HEK293 (cell line): ENCODE data around the gene PTP4A2.

Experiments
- CTCF ChIA-PET: fragments of 350-600 bp; formaldehyde crosslinking; extraction: SDS; loops from one replicate; lab custom pipeline; 2021; ENCODE audit warnings: antibody characterized with exemption; lab: Yijun Ruan, JAX
- POLR2A ChIA-PET: fragments of 300-600 bp; formaldehyde crosslinking; extraction: SDS; loops from one replicate; lab custom pipeline; 2020; ENCODE audit warnings: antibody characterized with exemption, inconsistent platforms; lab: Yijun Ruan, JAX
- H3K27ac ChIP-seq: fragments of 200-500 bp; sonication (Bioruptor generic); 2 replicates; pipeline ENCODE4 v1.5.1; 2014; ENCODE audit warnings: low read depth, low read length, control low read depth, inconsistent platforms; ENCODE audit errors: extremely low read depth
- H3K36me3 ChIP-seq, 2 experiments: fragments of 200-500 bp in 1 of 2; sonication (Bioruptor generic) in 1 of 2; 1 replicate in 1 of 2; 2 replicates in 1 of 2; pipeline ENCODE4 v1.5.1; 2014 to 2017; ENCODE audit warnings: inconsistent platforms in 2 of 2, low read length in 2 of 2; ENCODE audit not compliant: control insufficient read depth in 2 of 2, insufficient read depth in 1 of 2
- H3K4me1 ChIP-seq: fragments of 200-500 bp; sonication (Bioruptor generic); 2 replicates; pipeline ENCODE4 v1.5.1; 2014; ENCODE audit warnings: mild to moderate bottlenecking, low read length, inconsistent platforms; ENCODE audit not compliant: control insufficient read depth, insufficient read depth
- H3K4me3 ChIP-seq: 2 replicates; pipeline ENCODE4 v1.5.1; 2011; ENCODE audit warnings: low read depth, mild to moderate bottlenecking, control low read depth, low read length, moderate library complexity
- H3K9me3 ChIP-seq: fragments of 200-500 bp; sonication (Bioruptor generic); 2 replicates; pipeline ENCODE4 v1.5.1; 2014; ENCODE audit warnings: low read depth, low read length, inconsistent platforms; ENCODE audit not compliant: control insufficient read depth, insufficient read depth
- KLF8 ChIP-seq: fragments of 450-650 bp; formaldehyde crosslinking; IDR thresholded peaks from 2 replicates; pipeline ENCODE4 v1.5.1; 2016; ENCODE audit warnings: missing biosample characterization, missing genetic modification characterization
- PRDM1 ChIP-seq: fragments of 450-650 bp; formaldehyde crosslinking; IDR thresholded peaks from 2 replicates; pipeline ENCODE4; 2016; ENCODE audit warnings: missing biosample characterization, missing genetic modification characterization
- YY2 ChIP-seq: fragments of 450-650 bp; formaldehyde crosslinking; IDR thresholded peaks from 2 replicates; pipeline ENCODE4 v1.5.1; 2016; ENCODE audit warnings: missing biosample characterization, missing genetic modification characterization
- ZBTB48 ChIP-seq: fragments of 450-650 bp; formaldehyde crosslinking; IDR thresholded peaks from 2 replicates; pipeline ENCODE4 v1.5.1; 2016; ENCODE audit warnings: missing biosample characterization, missing genetic modification characterization
- ZFP41 ChIP-seq: fragments of 450-650 bp; formaldehyde crosslinking; IDR thresholded peaks from 2 replicates; pipeline ENCODE4 v1.5.1; 2016; ENCODE audit warnings: missing biosample characterization, missing genetic modification characterization, borderline replicate concordance
- ZNF155 ChIP-seq: fragments of 450-650 bp; formaldehyde crosslinking; IDR thresholded peaks from 2 replicates; pipeline ENCODE4 v1.5.1; 2016; ENCODE audit warnings: missing biosample characterization, missing genetic modification characterization
- ZNF157 ChIP-seq: fragments of 450-650 bp; formaldehyde crosslinking; IDR thresholded peaks from 2 replicates; pipeline ENCODE4 v1.5.1; 2016; ENCODE audit warnings: missing biosample characterization, missing genetic modification characterization
- ZNF24 ChIP-seq: fragments of 450-650 bp; formaldehyde crosslinking; IDR thresholded peaks from 2 replicates; pipeline ENCODE4 v1.5.1; 2016; ENCODE audit warnings: missing biosample characterization, missing genetic modification characterization
- ZNF274 ChIP-seq, 2 experiments: fragments of 200-500 bp in 1 of 2; fragments of 450-650 bp in 1 of 2; sonication (Bioruptor generic) in 1 of 2; formaldehyde crosslinking in 1 of 2; IDR thresholded peaks; 2 replicates each; pipeline versions ENCODE4 v1.5.1 to v1.6.1; 2014 to 2016; ENCODE audit warnings: borderline replicate concordance in 1 of 2, inconsistent platforms in 1 of 2, low read length in 1 of 2, missing biosample characterization in 1 of 2, missing genetic modification characterization in 1 of 2
- ZNF354C ChIP-seq: fragments of 450-650 bp; formaldehyde crosslinking; IDR thresholded peaks from 2 replicates; pipeline ENCODE4 v1.5.1; 2016; ENCODE audit warnings: missing biosample characterization, missing genetic modification characterization, low read depth, borderline replicate concordance
- ZNF48 ChIP-seq: fragments of 450-650 bp; formaldehyde crosslinking; IDR thresholded peaks from 2 replicates; pipeline ENCODE4 v1.5.1; 2016; ENCODE audit warnings: missing biosample characterization, missing genetic modification characterization
- ZNF785 ChIP-seq: fragments of 450-650 bp; formaldehyde crosslinking; IDR thresholded peaks from 2 replicates; pipeline ENCODE4 v1.5.1; 2016; ENCODE audit warnings: missing biosample characterization, missing genetic modification characterization
- TF ChIP-seq, protein P1 (sequence below): fragments of 450-650 bp; formaldehyde crosslinking; IDR thresholded peaks from 2 replicates; pipeline ENCODE4 v1.5.1; 2016; ENCODE audit warnings: missing biosample characterization, missing genetic modification characterization
- TF ChIP-seq, protein P2 (sequence below): fragments of 450-650 bp; formaldehyde crosslinking; IDR thresholded peaks from 2 replicates; pipeline ENCODE4 v1.5.1; 2017; ENCODE audit warnings: missing biosample characterization, missing genetic modification characterization
- TF ChIP-seq, protein P3 (sequence below): fragments of 450-650 bp; formaldehyde crosslinking; IDR thresholded peaks from 2 replicates; pipeline ENCODE4 v1.5.1; 2016; ENCODE audit warnings: missing biosample characterization, missing genetic modification characterization, borderline replicate concordance

PTP4A2 gene

DNA sequence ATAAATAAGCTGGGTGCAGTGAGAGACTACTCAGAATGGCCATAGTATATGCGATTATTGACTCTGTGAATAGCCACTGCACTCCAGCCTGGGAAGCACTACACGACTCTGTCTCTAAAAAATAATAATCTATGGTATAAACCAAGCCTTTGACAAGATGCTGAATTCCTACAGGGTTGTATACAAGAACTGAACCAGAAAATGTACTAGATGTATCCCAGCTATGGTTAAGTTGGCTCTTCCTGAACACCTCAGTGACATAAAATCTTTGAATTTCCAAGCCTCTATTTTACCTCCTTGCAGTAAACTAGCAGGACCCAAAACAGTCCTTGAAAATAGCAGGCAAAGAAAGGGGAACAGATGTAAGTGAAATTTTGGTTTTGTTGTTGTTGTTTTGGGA lies 32.5 kb downstream of the PTP4A2 start:
- POLR2A ChIA-PET, result no interaction called here
- Histone ChIP-seq H3K36me3 (peaks cover 0 to 55% of the 10 kb centered on the region in 2 experiments), H3K27ac (no peak overlapping the region), H3K4me1 (no peaks in the 10 kb centered on the region), H3K9me3 (no peaks in the 10 kb centered on the region), H3K4me3 (no peak overlapping the region)
- CTCF ChIA-PET, result interaction anchor here (0.6 to 0.7 kb wide), 2 partner anchors 8 to 15 kb away, joined by 3 read pairs; no protein-coding TSS in a partner anchor
- TF ChIP-seq, protein P1, sequence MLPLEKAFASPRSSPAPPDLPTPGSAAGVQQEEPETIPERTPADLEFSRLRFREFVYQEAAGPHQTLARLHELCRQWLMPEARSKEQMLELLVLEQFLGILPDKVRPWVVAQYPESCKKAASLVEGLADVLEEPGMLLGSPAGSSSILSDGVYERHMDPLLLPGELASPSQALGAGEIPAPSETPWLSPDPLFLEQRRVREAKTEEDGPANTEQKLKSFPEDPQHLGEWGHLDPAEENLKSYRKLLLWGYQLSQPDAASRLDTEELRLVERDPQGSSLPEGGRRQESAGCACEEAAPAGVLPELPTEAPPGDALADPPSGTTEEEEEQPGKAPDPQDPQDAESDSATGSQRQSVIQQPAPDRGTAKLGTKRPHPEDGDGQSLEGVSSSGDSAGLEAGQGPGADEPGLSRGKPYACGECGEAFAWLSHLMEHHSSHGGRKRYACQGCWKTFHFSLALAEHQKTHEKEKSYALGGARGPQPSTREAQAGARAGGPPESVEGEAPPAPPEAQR, result no peak
- TF ChIP-seq ZNF785 (tag by site-specific recombination), result no peak
- TF ChIP-seq ZNF354C (tag by site-specific recombination), result no peak
- TF ChIP-seq, protein P2, sequence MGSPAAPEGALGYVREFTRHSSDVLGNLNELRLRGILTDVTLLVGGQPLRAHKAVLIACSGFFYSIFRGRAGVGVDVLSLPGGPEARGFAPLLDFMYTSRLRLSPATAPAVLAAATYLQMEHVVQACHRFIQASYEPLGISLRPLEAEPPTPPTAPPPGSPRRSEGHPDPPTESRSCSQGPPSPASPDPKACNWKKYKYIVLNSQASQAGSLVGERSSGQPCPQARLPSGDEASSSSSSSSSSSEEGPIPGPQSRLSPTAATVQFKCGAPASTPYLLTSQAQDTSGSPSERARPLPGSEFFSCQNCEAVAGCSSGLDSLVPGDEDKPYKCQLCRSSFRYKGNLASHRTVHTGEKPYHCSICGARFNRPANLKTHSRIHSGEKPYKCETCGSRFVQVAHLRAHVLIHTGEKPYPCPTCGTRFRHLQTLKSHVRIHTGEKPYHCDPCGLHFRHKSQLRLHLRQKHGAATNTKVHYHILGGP (tag by site-specific recombination), result no peak
- TF ChIP-seq ZNF157, result no peak
- TF ChIP-seq ZNF155 (tag by site-specific recombination), result no peak
- TF ChIP-seq ZBTB48 (tag by site-specific recombination), result no peak
- TF ChIP-seq ZFP41 (tag by site-specific recombination), result no peak
- TF ChIP-seq, all 188 proteins: peak for 0

DNA sequence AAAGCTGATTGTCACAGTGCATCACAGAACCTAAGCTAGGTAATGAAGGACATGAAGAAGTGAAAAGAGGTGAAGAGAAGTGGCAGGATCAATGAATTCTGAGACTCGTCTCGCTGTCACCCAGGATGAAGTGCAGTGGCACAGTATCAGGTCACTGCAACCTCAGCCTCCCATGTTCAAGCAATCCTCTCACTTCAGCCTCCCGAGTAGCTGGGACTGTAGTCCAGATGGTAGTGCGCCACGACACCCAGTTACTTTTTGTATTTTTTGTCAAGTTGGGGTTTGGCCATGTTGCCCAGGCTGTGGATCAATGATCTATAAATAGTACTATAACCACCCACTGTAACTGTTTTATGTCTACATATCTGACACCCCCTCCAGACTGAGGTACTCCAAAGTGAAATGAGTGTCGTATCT lies 33.1 kb downstream of the PTP4A2 start:
- TF ChIP-seq PRDM1 (tag by site-specific recombination) (no peak), ZNF24 (tag by site-specific recombination) (no peak), KLF8 (tag by site-specific recombination) (peak; percentile 35; the same call in 1 of the 2 replicates), ZNF48 (no peak), YY2 (tag by site-specific recombination) (no peak), ZNF274 (IDR thresholded peaks at IDR 0.05; ENCODE audit: low read length) (no peak), ZNF274 (tag by site-specific recombination; IDR thresholded peaks at IDR 0.05; ENCODE audit: borderline replicate concordance) (no peak)
- TF ChIP-seq, protein P3, sequence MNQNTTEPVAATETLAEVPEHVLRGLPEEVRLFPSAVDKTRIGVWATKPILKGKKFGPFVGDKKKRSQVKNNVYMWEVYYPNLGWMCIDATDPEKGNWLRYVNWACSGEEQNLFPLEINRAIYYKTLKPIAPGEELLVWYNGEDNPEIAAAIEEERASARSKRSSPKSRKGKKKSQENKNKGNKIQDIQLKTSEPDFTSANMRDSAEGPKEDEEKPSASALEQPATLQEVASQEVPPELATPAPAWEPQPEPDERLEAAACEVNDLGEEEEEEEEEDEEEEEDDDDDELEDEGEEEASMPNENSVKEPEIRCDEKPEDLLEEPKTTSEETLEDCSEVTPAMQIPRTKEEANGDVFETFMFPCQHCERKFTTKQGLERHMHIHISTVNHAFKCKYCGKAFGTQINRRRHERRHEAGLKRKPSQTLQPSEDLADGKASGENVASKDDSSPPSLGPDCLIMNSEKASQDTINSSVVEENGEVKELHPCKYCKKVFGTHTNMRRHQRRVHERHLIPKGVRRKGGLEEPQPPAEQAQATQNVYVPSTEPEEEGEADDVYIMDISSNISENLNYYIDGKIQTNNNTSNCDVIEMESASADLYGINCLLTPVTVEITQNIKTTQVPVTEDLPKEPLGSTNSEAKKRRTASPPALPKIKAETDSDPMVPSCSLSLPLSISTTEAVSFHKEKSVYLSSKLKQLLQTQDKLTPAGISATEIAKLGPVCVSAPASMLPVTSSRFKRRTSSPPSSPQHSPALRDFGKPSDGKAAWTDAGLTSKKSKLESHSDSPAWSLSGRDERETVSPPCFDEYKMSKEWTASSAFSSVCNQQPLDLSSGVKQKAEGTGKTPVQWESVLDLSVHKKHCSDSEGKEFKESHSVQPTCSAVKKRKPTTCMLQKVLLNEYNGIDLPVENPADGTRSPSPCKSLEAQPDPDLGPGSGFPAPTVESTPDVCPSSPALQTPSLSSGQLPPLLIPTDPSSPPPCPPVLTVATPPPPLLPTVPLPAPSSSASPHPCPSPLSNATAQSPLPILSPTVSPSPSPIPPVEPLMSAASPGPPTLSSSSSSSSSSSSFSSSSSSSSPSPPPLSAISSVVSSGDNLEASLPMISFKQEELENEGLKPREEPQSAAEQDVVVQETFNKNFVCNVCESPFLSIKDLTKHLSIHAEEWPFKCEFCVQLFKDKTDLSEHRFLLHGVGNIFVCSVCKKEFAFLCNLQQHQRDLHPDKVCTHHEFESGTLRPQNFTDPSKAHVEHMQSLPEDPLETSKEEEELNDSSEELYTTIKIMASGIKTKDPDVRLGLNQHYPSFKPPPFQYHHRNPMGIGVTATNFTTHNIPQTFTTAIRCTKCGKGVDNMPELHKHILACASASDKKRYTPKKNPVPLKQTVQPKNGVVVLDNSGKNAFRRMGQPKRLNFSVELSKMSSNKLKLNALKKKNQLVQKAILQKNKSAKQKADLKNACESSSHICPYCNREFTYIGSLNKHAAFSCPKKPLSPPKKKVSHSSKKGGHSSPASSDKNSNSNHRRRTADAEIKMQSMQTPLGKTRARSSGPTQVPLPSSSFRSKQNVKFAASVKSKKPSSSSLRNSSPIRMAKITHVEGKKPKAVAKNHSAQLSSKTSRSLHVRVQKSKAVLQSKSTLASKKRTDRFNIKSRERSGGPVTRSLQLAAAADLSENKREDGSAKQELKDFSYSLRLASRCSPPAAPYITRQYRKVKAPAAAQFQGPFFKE (tag by site-specific recombination), result no peak
- no peaks in the 10 kb centered on the region for H3K9me3 ChIP-seq
- peaks cover 0 to 49% of the 10 kb centered on the region in 2 experiments for H3K36me3 ChIP-seq
- H3K4me3 ChIP-seq, result no peak overlapping the region
- ChIA-PET POLR2A (interaction anchor here (0.6 to 1.4 kb wide), 2 partner anchors 14 to 30 kb away, joined by 3 to 5 read pairs; no protein-coding TSS in a partner anchor), CTCF (interaction anchor here (0.6 to 1.5 kb wide), 2 partner anchors 15 to 60 kb away, joined by 3 to 4 read pairs; no protein-coding TSS in a partner anchor)
- H3K4me1 ChIP-seq, result no peaks in the 10 kb centered on the region
- no peak overlapping the region for H3K27ac ChIP-seq
